Measurements from ENCODE around the gene EIF2B1.

Gene EIF2B1

GRCh38 chr12:123676616-123677320, 43.3 kb upstream of the EIF2B1 start:
- DNase-seq (ENCODE audit: low read depth in 1 of 2, low spot score in 1 of 2): no peak
- H3K4me3 ChIP-seq (replicated peaks; ENCODE audit: insufficient read depth, low read length): no peak overlapping the region
- H3K27ac ChIP-seq (replicated peaks): no peak overlapping the region
- no peaks in the 10 kb centered on the region for H3K27me3 ChIP-seq (ENCODE audit: insufficient read depth, poor library complexity, severe bottlenecking)
- TF ChIP-seq REST (IDR thresholded peaks at IDR 0.05; ENCODE audit: insufficient replicate concordance, low read depth): no peak
- no peak for TF ChIP-seq GABPA (IDR thresholded peaks at IDR 0.05; ENCODE audit: low read depth)
- no peak for TF ChIP-seq SPI1 (IDR thresholded peaks at IDR 0.05; ENCODE audit: borderline replicate concordance, low read depth)
- TF ChIP-seq POLR2AphosphoS5 (IDR thresholded peaks at IDR 0.05; ENCODE audit: low read depth): no peak
- TF ChIP-seq, protein P1, sequence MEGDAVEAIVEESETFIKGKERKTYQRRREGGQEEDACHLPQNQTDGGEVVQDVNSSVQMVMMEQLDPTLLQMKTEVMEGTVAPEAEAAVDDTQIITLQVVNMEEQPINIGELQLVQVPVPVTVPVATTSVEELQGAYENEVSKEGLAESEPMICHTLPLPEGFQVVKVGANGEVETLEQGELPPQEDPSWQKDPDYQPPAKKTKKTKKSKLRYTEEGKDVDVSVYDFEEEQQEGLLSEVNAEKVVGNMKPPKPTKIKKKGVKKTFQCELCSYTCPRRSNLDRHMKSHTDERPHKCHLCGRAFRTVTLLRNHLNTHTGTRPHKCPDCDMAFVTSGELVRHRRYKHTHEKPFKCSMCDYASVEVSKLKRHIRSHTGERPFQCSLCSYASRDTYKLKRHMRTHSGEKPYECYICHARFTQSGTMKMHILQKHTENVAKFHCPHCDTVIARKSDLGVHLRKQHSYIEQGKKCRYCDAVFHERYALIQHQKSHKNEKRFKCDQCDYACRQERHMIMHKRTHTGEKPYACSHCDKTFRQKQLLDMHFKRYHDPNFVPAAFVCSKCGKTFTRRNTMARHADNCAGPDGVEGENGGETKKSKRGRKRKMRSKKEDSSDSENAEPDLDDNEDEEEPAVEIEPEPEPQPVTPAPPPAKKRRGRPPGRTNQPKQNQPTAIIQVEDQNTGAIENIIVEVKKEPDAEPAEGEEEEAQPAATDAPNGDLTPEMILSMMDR (IDR thresholded peaks at IDR 0.05; ENCODE audit: insufficient read depth, low read length): no peak

DNA sequence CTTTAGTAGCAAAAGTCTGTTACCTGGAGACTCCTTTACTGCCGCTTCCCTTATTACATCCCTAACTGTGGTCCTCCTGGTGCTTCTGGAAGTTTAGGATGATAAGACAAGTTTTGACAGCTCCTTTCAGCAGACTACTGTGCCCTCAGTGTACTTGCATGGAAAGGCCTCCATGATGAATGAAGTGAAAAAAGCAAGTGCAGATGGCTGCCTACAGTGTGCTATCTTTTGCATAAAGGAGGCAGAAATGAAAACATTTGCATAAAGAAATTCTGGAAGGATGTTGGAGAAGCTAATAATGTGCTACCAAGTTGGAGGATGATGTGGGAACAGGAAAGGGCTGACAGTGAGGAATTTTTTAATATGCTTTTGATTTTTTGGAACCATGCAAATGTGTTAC, 42.0 kb upstream of the EIF2B1 start:
- no peak for DNase-seq (ENCODE audit: low read depth in 1 of 2, low spot score in 1 of 2)
- Histone ChIP-seq H3K27ac (replicated peaks) (no peak overlapping the region), H3K4me3 (replicated peaks; ENCODE audit: insufficient read depth, low read length) (no peak overlapping the region), H3K27me3 (ENCODE audit: insufficient read depth, poor library complexity, severe bottlenecking) (no peaks in the 10 kb centered on the region)
- TF ChIP-seq GABPA (IDR thresholded peaks at IDR 0.05; ENCODE audit: low read depth) (no peak), SPI1 (IDR thresholded peaks at IDR 0.05; ENCODE audit: borderline replicate concordance, low read depth) (no peak), REST (IDR thresholded peaks at IDR 0.05; ENCODE audit: insufficient replicate concordance, low read depth) (no peak), POLR2AphosphoS5 (IDR thresholded peaks at IDR 0.05; ENCODE audit: low read depth) (no peak)
- TF ChIP-seq, protein P1 (IDR thresholded peaks at IDR 0.05; ENCODE audit: insufficient read depth, low read length): no peak

DNA sequence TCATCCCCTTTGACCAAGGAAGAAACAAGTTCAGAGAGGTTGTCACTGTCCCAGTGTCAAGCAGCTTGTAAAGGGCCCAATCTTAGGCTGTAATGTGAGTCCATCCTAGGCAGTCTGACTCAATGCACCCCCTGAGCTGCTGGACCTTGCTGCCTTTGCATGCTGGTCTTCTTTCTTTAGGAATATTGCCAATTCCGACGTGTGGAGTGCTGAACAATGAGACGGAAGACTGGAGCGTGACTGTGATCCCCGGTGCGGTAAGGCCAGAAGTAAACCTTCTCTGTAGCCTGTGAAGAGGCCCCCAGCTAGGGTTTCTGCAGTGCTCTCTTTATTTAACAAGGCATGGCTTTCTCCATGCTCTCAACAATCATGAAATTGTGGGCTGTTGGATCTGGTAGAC, 38.4 kb upstream of the EIF2B1 start:
- no peak for DNase-seq (ENCODE audit: low read depth in 1 of 2, low spot score in 1 of 2)

More for the DNA sequence above, 38.4 kb upstream of the EIF2B1 start:
- H3K4me3 ChIP-seq (replicated peaks; ENCODE audit: insufficient read depth, low read length): no peak overlapping the region
- H3K27ac ChIP-seq (replicated peaks): no peak overlapping the region
- no peaks in the 10 kb centered on the region for H3K27me3 ChIP-seq (ENCODE audit: insufficient read depth, poor library complexity, severe bottlenecking)
- TF ChIP-seq, protein P1 (IDR thresholded peaks at IDR 0.05; ENCODE audit: insufficient read depth, low read length): no peak
- TF ChIP-seq POLR2AphosphoS5 (IDR thresholded peaks at IDR 0.05; ENCODE audit: low read depth) (no peak), REST (IDR thresholded peaks at IDR 0.05; ENCODE audit: insufficient replicate concordance, low read depth) (no peak)

Measured in HL-60 (cell line).